NCI-H2029 (cell line): ENCODE data around the gene WASHC2A.
"Not testable (repeated sequence)": the region's sequence is repeated elsewhere in the genome, so short reads cannot be mapped to it uniquely, and the experiment has no call there.

Experiments used
- DNase-seq: peaks from one replicate; lab custom pipeline; 2025; lab: John Stamatoyannopoulos, UW

WASHC2A gene

GRCh38 chr10:50067546-50068351, at the start of gene WASHC2A:
TSS of gene WASHC2A (plus strand) at chr10:50067954. CDS start at chr10:50068006, 52 bp downstream.
- DNase-seq, result peak; percentile 40

- not testable (repeated sequence) for DNase-seq
Observed at GRCh38 chr10:50019279-50019678, 48.5 kb upstream of the WASHC2A start.

- DNase-seq, result not testable (repeated sequence)
Observed at GRCh38 chr10:50020451-50021024, 47.2 kb upstream of the WASHC2A start.

- no peak for DNase-seq
Observed at GRCh38 chr10:50021646-50022045, 46.1 kb upstream of the WASHC2A start.

- not testable (repeated sequence) for DNase-seq
Observed at GRCh38 chr10:50024716-50025383, 42.9 kb upstream of the WASHC2A start.

GRCh38 chr10:50025627-50026026, 42.1 kb upstream of the WASHC2A start:
- DNase-seq, result no peak

GRCh38 chr10:50027195-50027594, 40.6 kb upstream of the WASHC2A start:
- no peak for DNase-seq

- DNase-seq, result no peak
Observed at GRCh38 chr10:50033481-50033880, 34.3 kb upstream of the WASHC2A start.

- DNase-seq, result peak; percentile 4
Observed at GRCh38 chr10:50035337-50035736, 32.4 kb upstream of the WASHC2A start.

GRCh38 chr10:50044941-50045664, 22.7 kb upstream of the WASHC2A start:
- no peak for DNase-seq

- not testable (repeated sequence) for DNase-seq
Observed at GRCh38 chr10:50046457-50046856, 21.3 kb upstream of the WASHC2A start.

GRCh38 chr10:50047594-50047993, 20.2 kb upstream of the WASHC2A start:
- not testable (repeated sequence) for DNase-seq

- not testable (repeated sequence) for DNase-seq
Observed at GRCh38 chr10:50051995-50052660, 15.6 kb upstream of the WASHC2A start.

GRCh38 chr10:50052778-50053376, 14.9 kb upstream of the WASHC2A start:
- not testable (repeated sequence) for DNase-seq

GRCh38 chr10:50055494-50056292, 12.1 kb upstream of the WASHC2A start:
- DNase-seq, result not testable (repeated sequence)

GRCh38 chr10:50056654-50057053, 11.1 kb upstream of the WASHC2A start:
- DNase-seq, result not testable (repeated sequence)

- DNase-seq, result not testable (repeated sequence)
Observed at GRCh38 chr10:50058727-50059126, 9.0 kb upstream of the WASHC2A start.

GRCh38 chr10:50059946-50060345, 7.8 kb upstream of the WASHC2A start:
- DNase-seq, result not testable (repeated sequence)

GRCh38 chr10:50061548-50061947, 6.2 kb upstream of the WASHC2A start:
- not testable (repeated sequence) for DNase-seq

- DNase-seq, result no peak
Observed at GRCh38 chr10:50063100-50063499, 4.7 kb upstream of the WASHC2A start.
